ENCODE measurements around the gene RFXAP.
"Not testable (repeated sequence)": the region's sequence is repeated elsewhere in the genome, so short reads cannot be mapped to it uniquely, and the experiment has no call there.

RFXAP gene

GRCh38 chr13:36786175-36786574 lies 32.8 kb upstream of the RFXAP start:
- H3K4me1 ChIP-seq (ENCODE audit: control insufficient read depth in 1 of 2, insufficient read depth in 2 of 2, low read length in 2 of 2); H3K9ac ChIP-seq (ENCODE audit: low read length); H2AK5ac ChIP-seq (ENCODE audit: low read length); H3K79me2 ChIP-seq (ENCODE audit: control insufficient read depth, insufficient read depth, low read length, poor library complexity); H3K18ac ChIP-seq (ENCODE audit: low read length); H2AFZ ChIP-seq (ENCODE audit: insufficient read depth, low read length, poor library complexity); H4K8ac ChIP-seq (ENCODE audit: low read depth, low read length); H4K91ac ChIP-seq (ENCODE audit: low read depth, low read length); H2BK12ac ChIP-seq (ENCODE audit: low read length); H3K36me3 ChIP-seq (ENCODE audit: control insufficient read depth in 1 of 2, insufficient read depth in 2 of 2, low read length in 2 of 2); H3K4me3 ChIP-seq (ENCODE audit: low read depth, low read length); H3K79me1 ChIP-seq (ENCODE audit: low read length); DNase-seq; H3K14ac ChIP-seq (ENCODE audit: low read length); H3K27ac ChIP-seq (ENCODE audit: low read depth, low read length); H3K4ac ChIP-seq (ENCODE audit: low read depth, low read length); H3K23ac ChIP-seq (ENCODE audit: low read length); H2BK5ac ChIP-seq (ENCODE audit: low read depth, low read length, poor library complexity); H3K27me3 ChIP-seq (ENCODE audit: insufficient read depth, low read length); H2BK120ac ChIP-seq (ENCODE audit: insufficient read depth, low read length, poor library complexity); H3K4me2 ChIP-seq (ENCODE audit: low read length); H3K9me3 ChIP-seq (ENCODE audit: insufficient read depth, low read depth, low read length); H4K12ac ChIP-seq (ENCODE audit: low read depth, low read length): not testable (repeated sequence)
- no CpG with 5 or more reads among the region's 4 CpGs for WGBS (ENCODE audit: extremely low coverage, insufficient coverage, insufficient read length)

- H3K27me3 ChIP-seq (ENCODE audit: insufficient read depth, low read length), result no peaks in the 10 kb centered on the region
- WGBS (ENCODE audit: extremely low coverage, insufficient coverage, insufficient read length), result no CpG with 5 or more reads among the region's 3 CpGs
- no peak overlapping the region for H3K27ac ChIP-seq (ENCODE audit: low read depth, low read length)
- no peak overlapping the region for H2AK5ac ChIP-seq (ENCODE audit: low read length)
- H3K79me2 ChIP-seq (ENCODE audit: control insufficient read depth, insufficient read depth, low read length, poor library complexity), result no peaks in the 10 kb centered on the region
- H2BK5ac ChIP-seq (ENCODE audit: low read depth, low read length, poor library complexity), result no peak overlapping the region
- no peak overlapping the region for H2BK120ac ChIP-seq (ENCODE audit: insufficient read depth, low read length, poor library complexity)
- H3K36me3 ChIP-seq (ENCODE audit: control insufficient read depth in 1 of 2, insufficient read depth in 2 of 2, low read length in 2 of 2), result no peaks in the 10 kb centered on the region
- H3K4ac ChIP-seq (ENCODE audit: low read depth, low read length), result no peak overlapping the region
- H4K12ac ChIP-seq (ENCODE audit: low read depth, low read length), result no peak overlapping the region
- H3K9ac ChIP-seq (ENCODE audit: low read length), result no peak overlapping the region
- no peak overlapping the region for H3K14ac ChIP-seq (ENCODE audit: low read length)
- H3K18ac ChIP-seq (ENCODE audit: low read length), result no peak overlapping the region
- H3K9me3 ChIP-seq (ENCODE audit: insufficient read depth, low read depth, low read length), result no peaks in the 10 kb centered on the region
- H3K4me2 ChIP-seq (ENCODE audit: low read length), result no peak overlapping the region
- peaks cover 0 to 3% of the 10 kb centered on the region in 2 experiments for H3K4me1 ChIP-seq (ENCODE audit: control insufficient read depth in 1 of 2, insufficient read depth in 2 of 2, low read length in 2 of 2)
- no peak overlapping the region for H2AFZ ChIP-seq (ENCODE audit: insufficient read depth, low read length, poor library complexity)
- H3K23ac ChIP-seq (ENCODE audit: low read length), result no peak overlapping the region
- no peaks in the 10 kb centered on the region for H3K79me1 ChIP-seq (ENCODE audit: low read length)
- H2BK12ac ChIP-seq (ENCODE audit: low read length), result no peak overlapping the region
- no peak overlapping the region for H4K91ac ChIP-seq (ENCODE audit: low read depth, low read length)
- no peak overlapping the region for H4K8ac ChIP-seq (ENCODE audit: low read depth, low read length)
- no peak overlapping the region for H3K4me3 ChIP-seq (ENCODE audit: low read depth, low read length)
- DNase-seq, result no peak
Measured at GRCh38 chr13:36787181-36787580, 31.8 kb upstream of the RFXAP start.

- H3K18ac ChIP-seq (ENCODE audit: low read length), result no peak overlapping the region
- H3K4me2 ChIP-seq (ENCODE audit: low read length), result no peak overlapping the region
- H3K4me3 ChIP-seq (ENCODE audit: low read depth, low read length), result no peak overlapping the region
- H3K9ac ChIP-seq (ENCODE audit: low read length), result no peak overlapping the region
- H3K4me1 ChIP-seq (ENCODE audit: control insufficient read depth in 1 of 2, insufficient read depth in 2 of 2, low read length in 2 of 2), result peaks cover 0 to 3% of the 10 kb centered on the region in 2 experiments
- no peaks in the 10 kb centered on the region for H3K79me2 ChIP-seq (ENCODE audit: control insufficient read depth, insufficient read depth, low read length, poor library complexity)
- no peaks in the 10 kb centered on the region for H3K79me1 ChIP-seq (ENCODE audit: low read length)
- no peaks in the 10 kb centered on the region for H3K36me3 ChIP-seq (ENCODE audit: control insufficient read depth in 1 of 2, insufficient read depth in 2 of 2, low read length in 2 of 2)
- H3K14ac ChIP-seq (ENCODE audit: low read length), result no peak overlapping the region
- no peak overlapping the region for H4K8ac ChIP-seq (ENCODE audit: low read depth, low read length)
- H2BK5ac ChIP-seq (ENCODE audit: low read depth, low read length, poor library complexity), result no peak overlapping the region
- H4K12ac ChIP-seq (ENCODE audit: low read depth, low read length), result no peak overlapping the region
- no peak for DNase-seq
- no peaks in the 10 kb centered on the region for H3K27me3 ChIP-seq (ENCODE audit: insufficient read depth, low read length)
- H2AFZ ChIP-seq (ENCODE audit: insufficient read depth, low read length, poor library complexity), result no peak overlapping the region
- H4K91ac ChIP-seq (ENCODE audit: low read depth, low read length), result no peak overlapping the region
- H3K27ac ChIP-seq (ENCODE audit: low read depth, low read length), result no peak overlapping the region
- WGBS (ENCODE audit: extremely low coverage, insufficient coverage, insufficient read length), result no CpG with 5 or more reads among the region's 4 CpGs
- no peak overlapping the region for H3K4ac ChIP-seq (ENCODE audit: low read depth, low read length)
- no peak overlapping the region for H2AK5ac ChIP-seq (ENCODE audit: low read length)
- no peak overlapping the region for H2BK120ac ChIP-seq (ENCODE audit: insufficient read depth, low read length, poor library complexity)
- H3K23ac ChIP-seq (ENCODE audit: low read length), result no peak overlapping the region
- no peaks in the 10 kb centered on the region for H3K9me3 ChIP-seq (ENCODE audit: insufficient read depth, low read depth, low read length)
- no peak overlapping the region for H2BK12ac ChIP-seq (ENCODE audit: low read length)
Measured at GRCh38 chr13:36788276-36788675, 30.7 kb upstream of the RFXAP start.

GRCh38 chr13:36789061-36789460 lies 30.0 kb upstream of the RFXAP start:
- DNase-seq, result no peak
- no peak overlapping the region for H4K91ac ChIP-seq (ENCODE audit: low read depth, low read length)
- H3K23ac ChIP-seq (ENCODE audit: low read length), result no peak overlapping the region
- H3K18ac ChIP-seq (ENCODE audit: low read length), result no peak overlapping the region
- no peak overlapping the region for H2AFZ ChIP-seq (ENCODE audit: insufficient read depth, low read length, poor library complexity)
- no peaks in the 10 kb centered on the region for H3K36me3 ChIP-seq (ENCODE audit: control insufficient read depth in 1 of 2, insufficient read depth in 2 of 2, low read length in 2 of 2)
- no peak overlapping the region for H3K27ac ChIP-seq (ENCODE audit: low read depth, low read length)
- no peak overlapping the region for H2BK5ac ChIP-seq (ENCODE audit: low read depth, low read length, poor library complexity)
- H3K9ac ChIP-seq (ENCODE audit: low read length), result no peak overlapping the region
- H3K4ac ChIP-seq (ENCODE audit: low read depth, low read length), result no peak overlapping the region
- no peaks in the 10 kb centered on the region for H3K79me2 ChIP-seq (ENCODE audit: control insufficient read depth, insufficient read depth, low read length, poor library complexity)
- H2BK120ac ChIP-seq (ENCODE audit: insufficient read depth, low read length, poor library complexity), result no peak overlapping the region
- no peak overlapping the region for H2AK5ac ChIP-seq (ENCODE audit: low read length)
- peaks cover 0 to 3% of the 10 kb centered on the region in 2 experiments for H3K4me1 ChIP-seq (ENCODE audit: control insufficient read depth in 1 of 2, insufficient read depth in 2 of 2, low read length in 2 of 2)
- no peak overlapping the region for H3K4me2 ChIP-seq (ENCODE audit: low read length)
- H4K12ac ChIP-seq (ENCODE audit: low read depth, low read length), result no peak overlapping the region
- H3K79me1 ChIP-seq (ENCODE audit: low read length), result no peaks in the 10 kb centered on the region
- no peaks in the 10 kb centered on the region for H3K9me3 ChIP-seq (ENCODE audit: insufficient read depth, low read depth, low read length)
- no CpG with 5 or more reads among the region's 3 CpGs for WGBS (ENCODE audit: extremely low coverage, insufficient coverage, insufficient read length)
- H2BK12ac ChIP-seq (ENCODE audit: low read length), result no peak overlapping the region
- H3K4me3 ChIP-seq (ENCODE audit: low read depth, low read length), result no peak overlapping the region
- H3K27me3 ChIP-seq (ENCODE audit: insufficient read depth, low read length), result no peaks in the 10 kb centered on the region
- H3K14ac ChIP-seq (ENCODE audit: low read length), result no peak overlapping the region
- no peak overlapping the region for H4K8ac ChIP-seq (ENCODE audit: low read depth, low read length)
